IMR-90 (cell line): ENCODE data around the gene NF1.

Experiments used
- BHLHE40 ChIP-seq: fragments of 150-350 bp; IDR thresholded peaks from 2 replicates; pipeline ENCODE4 v1.6.1; 2016; ENCODE audit warnings: mild to moderate bottlenecking, low read depth, low read length
- CEBPB ChIP-seq: IDR thresholded peaks from 2 replicates; pipeline ENCODE4 v1.6.1; 2012; ENCODE audit warnings: low read depth, low read length, improper control_type of control experiment
- CHD1 ChIP-seq: IDR thresholded peaks from 2 replicates; pipeline ENCODE4 v1.6.1; 2012; ENCODE audit warnings: low read depth, low read length, improper control_type of control experiment
- FOS ChIP-seq: fragments of 150-350 bp; IDR thresholded peaks from 2 replicates; pipeline ENCODE4 v1.6.1; 2016; ENCODE audit warnings: low read depth, low read length
- MAFK ChIP-seq: IDR thresholded peaks from 2 replicates; pipeline ENCODE4 v1.6.1; 2012; ENCODE audit warnings: low read depth, low read length, improper control_type of control experiment
- MXI1 ChIP-seq: IDR thresholded peaks from 2 replicates; pipeline ENCODE4 v1.6.1; 2012; ENCODE audit warnings: low read depth, mild to moderate bottlenecking, low read length, moderate library complexity, borderline replicate concordance
- POLR2A ChIP-seq: IDR thresholded peaks from 2 replicates; pipeline ENCODE4 v1.6.1; 2012; ENCODE audit warnings: mild to moderate bottlenecking, low read depth, low read length
- RAD21 ChIP-seq: IDR thresholded peaks from 2 replicates; pipeline ENCODE4 v1.6.1; 2012; ENCODE audit warnings: low read length, improper control_type of control experiment
- RCOR1 ChIP-seq: IDR thresholded peaks from 2 replicates; pipeline ENCODE4 v1.6.1; 2012; ENCODE audit warnings: mild to moderate bottlenecking, low read length, improper control_type of control experiment; ENCODE audit not compliant: insufficient replicate concordance
- RFX5 ChIP-seq: IDR thresholded peaks from 2 replicates; pipeline ENCODE4 v1.8.0; 2012; ENCODE audit warnings: low read depth, mild to moderate bottlenecking, low read length, moderate library complexity
- SMC3 ChIP-seq: fragments of 150-350 bp; IDR thresholded peaks from 2 replicates; pipeline ENCODE4 v1.6.1; 2016; ENCODE audit warnings: low read depth, mild to moderate bottlenecking, antibody characterized with exemption, low read length, moderate library complexity
- TF ChIP-seq, protein P1 (sequence below): conservative IDR thresholded peaks from 2 replicates; pipeline ENCODE4 v1.5.1; 2012; ENCODE audit warnings: mild to moderate bottlenecking, low read depth, low read length, improper control_type of control experiment
- TF ChIP-seq, protein P2 (sequence below): fragments of 150-350 bp; IDR thresholded peaks from 2 replicates; pipeline ENCODE4 v1.6.1; 2017; ENCODE audit warnings: mild to moderate bottlenecking, antibody characterized with exemption, low read length, low read depth
- TF ChIP-seq, protein P3 (sequence below): fragments of 150-350 bp; IDR thresholded peaks from 2 replicates; pipeline ENCODE4 v1.6.1; 2016; ENCODE audit warnings: low read depth, mild to moderate bottlenecking, low read length, moderate library complexity, borderline replicate concordance

DNA sequence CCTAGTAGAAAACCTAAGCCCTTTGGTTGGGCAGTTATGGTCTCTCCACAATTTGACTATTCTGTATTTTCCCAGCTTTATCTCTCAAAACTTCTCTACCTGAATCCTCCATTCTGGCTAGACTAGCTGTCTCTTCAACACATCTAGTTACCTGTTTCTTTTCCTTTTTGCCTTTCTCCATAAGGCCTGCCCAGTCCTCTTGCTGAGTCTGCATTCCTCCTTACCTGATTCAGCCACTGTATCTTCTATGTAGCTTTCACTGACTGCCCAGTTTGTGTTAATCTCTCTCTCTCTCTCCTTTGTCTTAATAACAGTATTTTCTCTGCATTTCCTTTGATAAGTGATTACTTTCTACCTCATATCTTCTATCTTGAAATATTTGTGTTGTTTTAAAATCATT lies 228.8 kb downstream of the NF1 start:
- TF ChIP-seq, protein P1, sequence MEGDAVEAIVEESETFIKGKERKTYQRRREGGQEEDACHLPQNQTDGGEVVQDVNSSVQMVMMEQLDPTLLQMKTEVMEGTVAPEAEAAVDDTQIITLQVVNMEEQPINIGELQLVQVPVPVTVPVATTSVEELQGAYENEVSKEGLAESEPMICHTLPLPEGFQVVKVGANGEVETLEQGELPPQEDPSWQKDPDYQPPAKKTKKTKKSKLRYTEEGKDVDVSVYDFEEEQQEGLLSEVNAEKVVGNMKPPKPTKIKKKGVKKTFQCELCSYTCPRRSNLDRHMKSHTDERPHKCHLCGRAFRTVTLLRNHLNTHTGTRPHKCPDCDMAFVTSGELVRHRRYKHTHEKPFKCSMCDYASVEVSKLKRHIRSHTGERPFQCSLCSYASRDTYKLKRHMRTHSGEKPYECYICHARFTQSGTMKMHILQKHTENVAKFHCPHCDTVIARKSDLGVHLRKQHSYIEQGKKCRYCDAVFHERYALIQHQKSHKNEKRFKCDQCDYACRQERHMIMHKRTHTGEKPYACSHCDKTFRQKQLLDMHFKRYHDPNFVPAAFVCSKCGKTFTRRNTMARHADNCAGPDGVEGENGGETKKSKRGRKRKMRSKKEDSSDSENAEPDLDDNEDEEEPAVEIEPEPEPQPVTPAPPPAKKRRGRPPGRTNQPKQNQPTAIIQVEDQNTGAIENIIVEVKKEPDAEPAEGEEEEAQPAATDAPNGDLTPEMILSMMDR: no peak
- no peak for TF ChIP-seq CHD1
- no peak for TF ChIP-seq RFX5
- TF ChIP-seq MAFK: no peak
- no peak for TF ChIP-seq POLR2A
- TF ChIP-seq CEBPB: no peak
- TF ChIP-seq, protein P2, sequence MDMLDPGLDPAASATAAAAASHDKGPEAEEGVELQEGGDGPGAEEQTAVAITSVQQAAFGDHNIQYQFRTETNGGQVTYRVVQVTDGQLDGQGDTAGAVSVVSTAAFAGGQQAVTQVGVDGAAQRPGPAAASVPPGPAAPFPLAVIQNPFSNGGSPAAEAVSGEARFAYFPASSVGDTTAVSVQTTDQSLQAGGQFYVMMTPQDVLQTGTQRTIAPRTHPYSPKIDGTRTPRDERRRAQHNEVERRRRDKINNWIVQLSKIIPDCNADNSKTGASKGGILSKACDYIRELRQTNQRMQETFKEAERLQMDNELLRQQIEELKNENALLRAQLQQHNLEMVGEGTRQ: no peak
- TF ChIP-seq RAD21: no peak
- TF ChIP-seq, protein P3, sequence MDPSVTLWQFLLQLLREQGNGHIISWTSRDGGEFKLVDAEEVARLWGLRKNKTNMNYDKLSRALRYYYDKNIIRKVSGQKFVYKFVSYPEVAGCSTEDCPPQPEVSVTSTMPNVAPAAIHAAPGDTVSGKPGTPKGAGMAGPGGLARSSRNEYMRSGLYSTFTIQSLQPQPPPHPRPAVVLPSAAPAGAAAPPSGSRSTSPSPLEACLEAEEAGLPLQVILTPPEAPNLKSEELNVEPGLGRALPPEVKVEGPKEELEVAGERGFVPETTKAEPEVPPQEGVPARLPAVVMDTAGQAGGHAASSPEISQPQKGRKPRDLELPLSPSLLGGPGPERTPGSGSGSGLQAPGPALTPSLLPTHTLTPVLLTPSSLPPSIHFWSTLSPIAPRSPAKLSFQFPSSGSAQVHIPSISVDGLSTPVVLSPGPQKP: no peak
- TF ChIP-seq MXI1: no peak
- no peak for TF ChIP-seq RCOR1
- no peak for TF ChIP-seq SMC3
- no peak for TF ChIP-seq FOS
- TF ChIP-seq BHLHE40: no peak
